ACC112 (cell line): Measurements from ENCODE around the gene GABRR1.

ENCODE experiments used
- H2AFZ ChIP-seq: fragments of 200-600 bp; sonication (generic); one replicate; pipeline ENCODE4 v1.6.0; 2017; ENCODE audit warnings: antibody characterized with exemption, low read length; ENCODE audit not compliant: unreplicated experiment
- H3K27ac ChIP-seq: fragments of 200-600 bp; sonication (generic); 2 replicates; pipeline ENCODE4 v1.5.1; 2014; ENCODE audit warnings: low read depth, mild to moderate bottlenecking, antibody characterized with exemption, low read length, moderate library complexity
- H3K27me3 ChIP-seq: fragments of 200-600 bp; sonication (generic); 2 replicates; pipeline ENCODE4 v1.6.1; 2014; ENCODE audit warnings: mild to moderate bottlenecking, antibody characterized with exemption, low read length, moderate library complexity, mixed read lengths; ENCODE audit not compliant: insufficient read depth
- H3K36me3 ChIP-seq: fragments of 200-600 bp; sonication (generic); 2 replicates; pipeline ENCODE4 v1.6.1; 2016; ENCODE audit warnings: mild to moderate bottlenecking, antibody characterized with exemption, low read length, moderate library complexity, mixed read lengths; ENCODE audit not compliant: insufficient read depth
- H3K4me1 ChIP-seq: fragments of 200-600 bp; sonication (generic); one replicate; pipeline ENCODE4 v1.6.1; 2016; ENCODE audit warnings: low read length, mixed read lengths; ENCODE audit not compliant: insufficient read depth, unreplicated experiment, control insufficient read depth
- H3K4me3 ChIP-seq: fragments of 200-600 bp; sonication (generic); 2 replicates; pipeline ENCODE4 v1.5.1; 2014; ENCODE audit warnings: mild to moderate bottlenecking, low read depth, low read length
- H3K79me2 ChIP-seq: fragments of 200-600 bp; sonication (generic); one replicate; pipeline ENCODE4 v1.6.0; 2016; ENCODE audit warnings: low read length; ENCODE audit not compliant: control insufficient read depth, unreplicated experiment, insufficient read depth

GABRR1 gene

DNA sequence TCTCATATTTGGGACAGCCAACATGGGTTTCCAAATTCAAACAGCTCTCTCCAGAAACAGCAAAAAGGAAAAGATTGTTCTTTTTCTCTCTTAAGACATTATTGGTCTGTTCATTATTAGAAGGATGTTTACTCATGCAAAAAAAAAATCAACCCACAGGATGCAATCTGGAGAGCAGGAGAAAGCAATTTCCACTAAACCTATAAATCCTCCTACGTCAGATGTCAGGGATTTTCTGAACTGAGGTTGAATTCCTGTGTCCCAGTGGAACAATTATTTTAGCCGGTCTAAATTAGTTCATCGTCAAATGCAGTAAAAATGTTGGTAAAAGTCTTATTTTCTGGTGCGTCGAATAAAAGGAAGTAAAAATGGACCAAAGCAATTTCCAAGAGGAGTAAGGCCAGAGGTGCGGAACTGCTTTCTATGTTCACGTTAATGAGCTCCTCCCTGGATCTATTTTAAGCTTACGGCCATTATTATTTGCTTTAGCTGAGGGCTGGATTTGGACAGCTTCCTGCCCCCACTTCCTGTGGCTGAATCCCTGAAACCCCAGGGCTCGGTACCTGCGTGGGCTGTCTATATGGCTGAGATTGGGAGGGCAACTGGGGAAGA lies at the start of gene GABRR1:
Gene GABRR1, minus strand, starts transcription at position 60 of the 612 bp plus-strand sequence. Its CDS starts 36 bp downstream, at position 24.
- H3K4me1 ChIP-seq: peaks cover 9% of the 10 kb centered on the region
- H3K36me3 ChIP-seq: no peaks in the 10 kb centered on the region
- no peaks in the 10 kb centered on the region for H3K79me2 ChIP-seq
- peak within 1 kb of the TSS; percentile 23; the same call in 1 of the 2 replicates for H3K4me3 ChIP-seq
- peaks cover 74% of the 10 kb centered on the region for H3K27me3 ChIP-seq
- no peak within 1 kb of the TSS for H3K27ac ChIP-seq
- no peak within 1 kb of the TSS for H2AFZ ChIP-seq

DNA sequence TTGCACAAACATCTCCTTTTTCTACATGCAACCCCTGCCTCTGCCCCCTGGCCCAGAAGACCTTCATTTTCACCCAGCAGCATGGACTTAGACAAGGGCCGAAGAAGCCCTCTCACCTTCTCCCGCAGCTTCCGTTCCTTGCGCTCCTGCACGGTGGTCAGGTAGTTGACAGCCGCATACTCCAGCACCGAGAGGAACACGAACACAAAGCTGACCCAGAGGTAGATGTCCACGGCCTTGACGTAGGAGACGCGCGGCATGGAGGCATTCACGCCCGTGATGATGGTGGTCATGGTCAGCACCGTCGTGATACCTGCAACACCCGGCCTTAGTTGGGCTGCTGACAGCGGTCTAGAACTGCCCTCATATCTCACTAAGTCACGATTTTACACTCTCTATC lies 47.1 kb upstream of the GABRR1 start:
- Histone ChIP-seq H3K36me3 (no peaks in the 10 kb centered on the region), H2AFZ (no peak overlapping the region), H3K4me1 (no peaks in the 10 kb centered on the region), H3K4me3 (no peak overlapping the region), H3K79me2 (no peaks in the 10 kb centered on the region), H3K27ac (no peak overlapping the region), H3K27me3 (peaks cover 61% of the 10 kb centered on the region)

DNA sequence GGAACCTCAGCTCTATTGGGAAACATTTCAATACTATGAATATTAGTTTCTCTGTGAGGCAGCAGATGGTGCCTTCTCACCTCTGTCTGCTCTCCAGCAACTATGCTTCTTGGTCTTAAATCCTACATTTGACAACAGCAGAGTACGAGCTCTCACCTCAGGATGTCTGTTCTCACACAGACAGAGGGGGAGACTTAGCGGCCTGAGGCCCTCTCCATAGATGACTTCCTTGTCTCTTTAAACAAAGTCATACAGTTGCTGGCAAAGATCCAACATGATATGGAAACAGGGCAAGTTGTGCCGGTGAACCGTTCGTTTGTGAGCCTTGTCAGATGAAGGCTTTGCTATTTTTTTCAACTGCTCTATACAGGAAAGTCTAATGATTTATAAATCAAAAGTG lies 43.7 kb upstream of the GABRR1 start:
- no peak overlapping the region for H3K4me3 ChIP-seq
- no peak overlapping the region for H3K27ac ChIP-seq
- H3K79me2 ChIP-seq: no peaks in the 10 kb centered on the region
- H3K4me1 ChIP-seq: no peaks in the 10 kb centered on the region
- no peaks in the 10 kb centered on the region for H3K36me3 ChIP-seq
- peaks cover 35% of the 10 kb centered on the region for H3K27me3 ChIP-seq
- no peak overlapping the region for H2AFZ ChIP-seq

DNA sequence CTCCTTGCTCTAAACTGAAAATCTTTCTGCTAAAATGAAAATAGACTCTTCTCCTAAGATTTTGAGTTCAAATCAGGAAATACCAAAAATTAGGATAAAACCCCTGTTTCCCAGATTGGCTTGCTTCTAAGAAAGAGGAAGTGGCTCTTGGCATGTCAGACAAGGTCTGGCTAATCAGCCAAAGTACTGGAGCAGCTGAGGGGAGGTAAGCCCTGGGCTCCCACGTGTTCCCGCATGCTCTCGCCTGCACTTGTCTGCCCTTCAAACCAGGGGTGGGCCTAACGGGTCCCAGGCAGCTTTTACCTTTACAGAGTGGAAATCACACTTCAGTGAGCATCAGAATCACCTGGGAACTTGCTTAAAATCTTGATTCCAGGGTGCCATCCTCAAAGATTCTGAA lies 43.2 kb upstream of the GABRR1 start:
- no peak overlapping the region for H3K4me3 ChIP-seq
- no peaks in the 10 kb centered on the region for H3K36me3 ChIP-seq
- H3K79me2 ChIP-seq: no peaks in the 10 kb centered on the region
- no peak overlapping the region for H2AFZ ChIP-seq
- H3K27me3 ChIP-seq: peaks cover 30% of the 10 kb centered on the region
- no peaks in the 10 kb centered on the region for H3K4me1 ChIP-seq
- H3K27ac ChIP-seq: no peak overlapping the region

DNA sequence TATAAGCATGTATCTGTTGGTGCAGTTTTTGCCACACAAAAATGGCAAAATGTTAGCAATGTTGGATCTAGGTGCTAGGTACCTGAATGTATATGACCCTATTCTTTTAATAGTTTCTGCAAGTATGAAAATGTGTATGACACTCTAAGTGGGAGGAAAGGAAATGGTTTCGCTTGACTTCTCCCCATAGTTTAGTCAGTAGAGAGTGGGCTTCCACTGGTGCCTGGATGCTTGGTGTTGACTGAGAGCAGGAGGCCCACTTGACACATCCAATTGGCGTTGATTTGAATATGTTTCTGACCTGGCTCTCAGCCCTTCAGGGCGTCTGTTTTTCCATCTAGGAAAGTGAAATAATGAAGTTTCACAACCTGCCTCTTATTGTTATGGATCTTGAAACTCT lies 41.8 kb upstream of the GABRR1 start:
- no peaks in the 10 kb centered on the region for H3K36me3 ChIP-seq
- peaks cover 22% of the 10 kb centered on the region for H3K27me3 ChIP-seq
- no peaks in the 10 kb centered on the region for H3K79me2 ChIP-seq
- no peaks in the 10 kb centered on the region for H3K4me1 ChIP-seq
- no peak overlapping the region for H3K27ac ChIP-seq
- no peak overlapping the region for H3K4me3 ChIP-seq
- no peak overlapping the region for H2AFZ ChIP-seq

DNA sequence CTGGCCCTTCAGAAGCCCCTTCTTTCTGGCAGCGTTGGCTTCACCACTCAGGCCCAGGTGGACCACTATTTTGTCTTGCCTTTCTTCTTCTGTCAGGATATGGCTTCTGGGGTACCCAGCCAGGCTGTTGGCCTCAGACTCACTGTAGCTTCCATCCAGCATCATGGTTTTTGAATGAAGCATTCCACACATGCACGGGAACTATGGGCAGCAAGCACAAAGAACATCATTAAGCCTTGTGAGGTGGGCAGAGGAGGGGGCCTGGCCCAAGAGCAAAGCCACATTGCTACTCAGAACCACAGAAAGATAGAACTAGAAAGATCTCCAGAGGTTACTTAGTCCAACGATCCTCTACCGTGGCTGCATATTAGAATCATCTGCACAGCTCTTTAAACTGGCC lies 40.6 kb upstream of the GABRR1 start:
- no peak overlapping the region for H3K27ac ChIP-seq
- peaks cover 20% of the 10 kb centered on the region for H3K27me3 ChIP-seq
- H2AFZ ChIP-seq: no peak overlapping the region
- no peaks in the 10 kb centered on the region for H3K4me1 ChIP-seq
- H3K79me2 ChIP-seq: no peaks in the 10 kb centered on the region
- no peaks in the 10 kb centered on the region for H3K36me3 ChIP-seq
- no peak overlapping the region for H3K4me3 ChIP-seq

- Histone ChIP-seq H3K79me2 (no peaks in the 10 kb centered on the region), H3K27me3 (peaks cover 19% of the 10 kb centered on the region), H3K4me3 (no peak overlapping the region), H3K27ac (no peak overlapping the region), H3K4me1 (no peaks in the 10 kb centered on the region), H2AFZ (no peak overlapping the region), H3K36me3 (no peaks in the 10 kb centered on the region)
Observed at GRCh38 chr6:89257346-89257745, 40.2 kb upstream of the GABRR1 start.

DNA sequence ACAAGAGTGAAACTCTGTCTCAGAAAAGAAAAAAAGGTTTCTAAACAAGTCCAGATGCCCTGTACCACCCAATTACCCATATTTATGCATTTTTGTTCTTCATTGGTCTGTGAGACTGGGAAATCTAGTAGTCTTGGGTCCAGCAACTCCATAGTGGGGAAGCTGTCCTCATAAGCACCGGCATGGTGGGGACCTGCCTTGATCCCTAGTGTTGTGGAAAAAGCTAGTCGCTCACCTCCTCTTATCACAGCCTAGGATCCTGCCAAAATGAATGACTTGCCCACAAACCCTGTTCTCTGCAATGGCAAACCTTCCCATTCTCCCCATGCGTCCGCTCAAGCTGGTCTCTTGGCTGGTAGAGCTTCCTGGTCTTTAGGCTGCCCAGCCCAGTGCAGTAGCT lies 38.3 kb upstream of the GABRR1 start:
- H3K79me2 ChIP-seq: no peaks in the 10 kb centered on the region
- no peaks in the 10 kb centered on the region for H3K36me3 ChIP-seq
- peaks cover 21% of the 10 kb centered on the region for H3K27me3 ChIP-seq
- H3K4me1 ChIP-seq: no peaks in the 10 kb centered on the region
- H2AFZ ChIP-seq: no peak overlapping the region
- no peak overlapping the region for H3K4me3 ChIP-seq
- no peak overlapping the region for H3K27ac ChIP-seq

- Histone ChIP-seq H3K79me2 (no peaks in the 10 kb centered on the region), H3K4me1 (no peaks in the 10 kb centered on the region), H3K27ac (no peak overlapping the region), H3K4me3 (no peak overlapping the region), H3K36me3 (no peaks in the 10 kb centered on the region), H3K27me3 (peaks cover 26% of the 10 kb centered on the region), H2AFZ (no peak overlapping the region)
Observed at GRCh38 chr6:89254569-89254968, 37.4 kb upstream of the GABRR1 start.

- no peaks in the 10 kb centered on the region for H3K4me1 ChIP-seq
- H3K36me3 ChIP-seq: no peaks in the 10 kb centered on the region
- H3K4me3 ChIP-seq: no peak overlapping the region
- peaks cover 35% of the 10 kb centered on the region for H3K27me3 ChIP-seq
- no peak overlapping the region for H3K27ac ChIP-seq
- H2AFZ ChIP-seq: no peak overlapping the region
- no peaks in the 10 kb centered on the region for H3K79me2 ChIP-seq
Observed at GRCh38 chr6:89252907-89253306, 35.7 kb upstream of the GABRR1 start.

- Histone ChIP-seq H3K27me3 (peaks cover 43% of the 10 kb centered on the region), H2AFZ (no peak overlapping the region), H3K79me2 (no peaks in the 10 kb centered on the region), H3K36me3 (no peaks in the 10 kb centered on the region), H3K27ac (no peak overlapping the region), H3K4me3 (no peak overlapping the region), H3K4me1 (no peaks in the 10 kb centered on the region)
Observed at GRCh38 chr6:89251976-89252375, 34.8 kb upstream of the GABRR1 start.
